GM18909 (cell line): ENCODE measurements around the gene CEP126.
"Not testable (repeated sequence)": the region's sequence is repeated elsewhere in the genome, so short reads cannot be mapped to it uniquely, and the experiment has no call there.

Experiments
- ATAC-seq: cut with Tn5 transposase; IDR thresholded peaks from one replicate; pipeline ENCODE4 v1.9.1; 2021; ENCODE audit warnings: mild to moderate bottlenecking; ENCODE audit not compliant: unreplicated experiment, poor library complexity

The CEP126 gene

DNA sequence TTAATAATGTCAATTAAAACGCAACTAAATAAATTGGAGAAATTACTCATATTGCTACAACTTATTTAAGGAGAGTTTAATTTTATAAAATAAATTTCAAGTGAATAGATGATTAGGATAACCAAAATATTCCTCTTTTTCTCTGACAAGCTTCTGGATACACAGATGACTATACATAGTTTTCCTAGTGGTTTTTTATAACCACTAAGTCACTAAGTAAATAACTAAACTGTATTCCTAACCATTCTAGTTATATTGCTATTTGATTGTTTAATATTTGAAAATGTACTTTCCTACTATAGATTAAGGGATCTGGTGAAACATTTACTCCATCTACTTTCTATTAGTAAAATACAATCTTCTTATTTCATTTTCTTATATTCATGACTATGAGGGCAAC is 6.2 kb downstream of the CEP126 start:
- ATAC-seq: no peak

DNA sequence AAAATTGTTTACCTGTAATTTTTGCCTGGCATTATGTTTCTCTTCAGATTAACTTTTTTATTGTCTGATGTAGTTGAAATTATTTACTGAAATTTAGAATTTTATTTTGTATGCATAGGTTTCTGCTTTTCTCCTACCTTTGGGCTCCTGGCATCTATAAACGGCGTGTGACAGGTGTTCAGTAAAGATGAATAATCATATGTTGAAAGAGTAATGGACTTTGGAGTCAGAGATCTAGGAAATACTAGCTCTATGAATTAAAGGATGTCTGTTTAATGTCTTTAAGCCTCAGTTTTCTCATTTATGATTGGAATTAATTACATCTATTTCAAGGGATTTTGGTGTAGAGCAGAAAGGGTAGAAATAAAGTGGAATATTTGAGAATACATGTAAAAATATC is 8.7 kb downstream of the CEP126 start:
- no peak for ATAC-seq

DNA sequence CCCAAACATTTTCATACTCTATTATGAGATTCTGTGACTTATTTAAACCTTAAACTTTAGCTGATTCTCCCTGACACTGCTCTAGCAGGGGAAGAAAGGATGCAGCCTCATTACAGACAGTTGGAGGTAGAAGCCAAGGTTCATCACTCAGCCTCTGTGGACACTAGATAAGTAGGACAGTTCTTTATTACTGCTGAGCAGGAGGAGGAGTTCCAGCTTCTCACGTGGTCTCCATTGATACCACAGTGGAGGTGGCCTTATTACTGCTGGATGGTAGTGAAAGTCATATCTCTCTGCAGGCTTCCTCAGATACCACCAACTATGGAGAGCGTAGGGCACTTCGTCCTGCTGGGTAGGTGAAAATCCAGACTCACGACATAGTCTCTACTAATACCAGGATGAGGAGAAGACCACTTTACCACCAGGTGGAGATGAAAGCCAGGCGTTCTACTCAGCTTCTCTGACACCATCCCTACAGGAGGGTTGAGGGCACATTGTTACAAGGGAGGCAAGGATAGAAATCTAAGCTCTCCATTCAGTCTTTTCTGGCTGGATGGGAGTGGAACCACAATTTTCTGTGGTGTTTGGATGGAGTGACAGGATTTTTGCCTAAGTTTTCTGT is 14.6 kb downstream of the CEP126 start:
- no peak for ATAC-seq

DNA sequence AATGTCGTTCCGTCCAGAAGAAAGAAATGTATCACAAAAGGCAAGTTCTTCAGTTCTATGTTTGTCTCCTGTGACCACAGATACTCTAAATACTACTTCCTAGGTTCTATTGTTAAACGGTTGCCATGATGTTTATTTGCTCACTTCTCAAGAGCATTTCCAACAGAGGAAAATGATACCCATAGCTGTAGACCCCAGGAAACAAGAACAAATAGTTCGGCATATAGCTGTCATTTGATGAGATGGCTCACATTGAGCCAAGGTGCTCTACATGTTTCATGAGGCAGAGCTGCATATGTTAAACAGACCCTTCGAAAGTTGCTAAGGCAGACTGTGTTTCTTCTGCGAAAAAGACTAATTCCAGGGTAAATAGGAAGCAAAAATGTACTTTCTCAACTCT is 16.9 kb downstream of the CEP126 start:
- ATAC-seq: no peak

DNA sequence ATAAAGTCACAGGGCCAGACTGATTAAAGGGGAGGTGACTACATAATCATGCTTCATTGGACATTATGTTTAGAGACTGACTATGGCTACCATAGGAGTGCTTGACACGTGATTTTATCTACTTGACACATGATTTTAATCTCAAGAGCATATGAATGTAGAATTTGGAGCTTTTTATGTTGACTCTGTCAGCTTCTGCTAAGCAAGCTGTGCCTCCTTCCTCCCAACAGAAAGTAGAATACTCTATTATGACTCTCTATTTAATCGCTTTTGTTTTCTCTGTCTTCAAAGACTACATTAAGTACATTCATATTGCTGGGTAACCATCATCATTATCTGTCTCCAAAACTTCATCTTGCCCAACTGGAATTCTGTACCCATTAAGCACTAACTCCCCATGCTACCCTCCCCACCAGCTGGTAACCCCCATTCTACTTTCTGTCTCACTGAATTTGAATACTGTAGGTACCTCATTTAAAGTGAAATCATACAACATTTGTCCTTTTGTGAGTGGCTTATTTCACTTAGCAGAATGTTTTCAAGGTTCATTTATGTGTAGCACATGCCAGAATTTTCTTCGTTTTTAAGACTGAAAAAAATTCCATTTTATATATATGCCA is 26.2 kb downstream of the CEP126 start:
- no peak for ATAC-seq

- ATAC-seq: no peak
Observed at GRCh38 chr11:101944923-101945322, 30.1 kb downstream of the CEP126 start.

- ATAC-seq: no peak
Observed at GRCh38 chr11:101945448-101945847, 30.6 kb downstream of the CEP126 start.

- ATAC-seq: no peak
Observed at GRCh38 chr11:101949680-101950220, 34.9 kb downstream of the CEP126 start.

DNA sequence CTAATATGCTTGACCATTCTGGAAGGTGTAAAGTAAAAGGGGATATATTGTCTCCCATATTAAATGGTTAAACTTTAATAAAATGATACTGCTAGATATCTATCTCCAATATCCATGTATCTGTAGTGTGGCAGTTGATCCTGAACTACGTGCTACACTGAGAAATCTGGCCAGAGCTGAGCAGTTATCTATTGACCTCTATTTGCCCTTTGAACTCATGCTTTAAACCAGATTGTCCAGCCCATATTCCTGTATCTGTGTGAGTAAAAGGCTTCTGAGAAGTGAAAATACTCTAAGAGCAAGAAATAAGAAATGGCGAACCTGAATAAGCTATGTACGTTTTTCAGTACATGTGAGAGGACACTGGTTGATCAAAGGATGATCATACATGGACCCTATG is 40.5 kb downstream of the CEP126 start:
- ATAC-seq: no peak

DNA sequence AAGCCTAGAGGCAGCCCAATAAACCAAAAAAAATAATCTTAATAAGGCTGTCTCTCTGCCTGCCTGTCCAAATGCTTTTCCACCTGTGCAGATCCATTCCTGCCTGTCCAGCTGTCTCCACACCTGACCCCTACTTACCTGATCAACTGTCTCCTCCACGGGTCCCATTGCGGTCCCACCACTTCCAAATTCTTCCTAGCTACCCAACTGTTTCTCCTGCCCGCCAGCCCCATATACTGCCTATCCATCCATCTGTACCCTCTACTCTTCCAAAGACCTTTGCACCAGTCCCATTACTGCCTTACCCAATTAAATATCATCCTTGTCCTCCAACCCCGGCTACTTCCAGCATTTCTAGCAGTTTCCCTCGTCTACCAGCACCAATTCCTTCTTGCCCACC is 40.9 kb downstream of the CEP126 start:
- ATAC-seq: no peak

GRCh38 chr11:101960231-101960630 is 45.4 kb downstream of the CEP126 start:
- ATAC-seq: no peak

DNA sequence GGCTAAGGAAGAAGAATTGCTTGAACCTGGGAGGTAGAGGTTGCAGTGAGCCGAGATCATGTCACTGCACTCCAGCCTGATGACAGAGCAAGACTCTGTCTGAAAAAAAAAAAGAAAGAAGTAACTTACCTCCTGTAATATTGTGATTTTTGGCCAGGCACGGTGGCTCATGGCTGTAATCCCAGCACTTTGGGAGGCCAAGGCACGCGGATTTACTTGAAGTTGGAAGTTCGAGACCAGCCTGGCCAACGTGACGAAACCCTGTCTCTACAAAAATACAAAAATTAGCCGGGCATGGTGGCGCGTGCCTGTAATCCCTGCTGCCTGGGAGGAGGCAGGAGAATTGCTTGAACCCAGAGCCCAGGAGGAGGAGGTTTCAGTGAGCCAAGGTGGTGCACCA is 49.4 kb downstream of the CEP126 start:
- ATAC-seq: not testable (repeated sequence)

DNA sequence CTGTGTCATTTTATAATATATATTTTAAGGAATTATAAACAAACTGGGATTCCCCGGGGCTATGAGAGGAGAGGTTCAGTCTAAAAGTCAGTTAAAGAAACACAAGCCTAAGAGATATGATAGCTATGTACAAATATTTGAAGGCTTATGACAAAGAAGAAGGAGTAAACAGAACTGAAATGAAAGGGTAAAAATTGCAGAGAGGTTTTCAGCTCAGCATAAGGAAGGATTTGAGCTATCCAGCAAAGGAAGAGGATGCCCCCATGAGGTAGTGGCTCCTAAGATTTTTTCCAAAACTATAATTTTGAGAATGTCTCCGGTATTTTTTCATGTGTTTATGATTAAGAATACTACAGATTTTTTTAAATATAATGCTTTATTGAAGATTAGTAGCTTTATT is 59.4 kb downstream of the CEP126 start:
- no peak for ATAC-seq

GRCh38 chr11:101974771-101975170 is 60.0 kb downstream of the CEP126 start:
- no peak for ATAC-seq

DNA sequence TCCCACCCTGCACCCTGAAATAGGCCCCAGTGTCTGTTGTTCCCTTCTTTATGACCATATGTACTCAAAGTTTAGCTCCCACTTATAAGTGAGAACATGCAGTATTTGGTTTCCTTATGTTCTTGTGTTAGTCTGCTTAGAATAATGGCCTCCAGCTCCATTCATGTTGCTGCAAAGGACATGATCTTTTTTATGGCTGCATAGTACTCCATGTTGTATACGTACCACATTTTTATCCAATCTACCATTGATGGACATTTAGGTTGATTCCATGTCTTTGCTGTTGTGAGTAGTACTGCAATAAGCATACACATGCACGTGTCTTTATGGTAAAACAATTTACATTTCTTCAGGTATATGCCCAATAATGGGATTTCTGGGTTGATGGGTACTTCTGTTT is 60.9 kb downstream of the CEP126 start:
- no peak for ATAC-seq

GRCh38 chr11:101987370-101987769 is 72.6 kb downstream of the CEP126 start:
- no peak for ATAC-seq

DNA sequence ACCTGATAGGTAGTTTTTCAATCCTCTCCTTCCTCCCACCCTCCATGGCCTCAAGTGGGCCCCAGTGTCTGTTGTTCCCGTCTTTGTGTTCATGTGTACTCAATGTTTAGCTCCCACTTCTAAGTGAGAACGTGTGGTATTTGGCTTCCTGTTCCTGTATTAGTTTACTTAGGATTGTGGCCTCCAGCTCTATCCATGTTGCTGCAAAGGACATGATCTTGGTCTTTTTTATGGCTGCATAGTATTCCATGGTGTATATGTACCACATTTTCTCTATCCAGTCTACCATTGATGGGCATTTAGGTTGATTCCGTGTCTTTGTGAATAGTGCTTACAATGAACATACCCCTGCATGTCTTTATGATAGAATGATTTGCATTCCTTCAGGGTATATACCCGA is 78.4 kb downstream of the CEP126 start:
- no peak for ATAC-seq

DNA sequence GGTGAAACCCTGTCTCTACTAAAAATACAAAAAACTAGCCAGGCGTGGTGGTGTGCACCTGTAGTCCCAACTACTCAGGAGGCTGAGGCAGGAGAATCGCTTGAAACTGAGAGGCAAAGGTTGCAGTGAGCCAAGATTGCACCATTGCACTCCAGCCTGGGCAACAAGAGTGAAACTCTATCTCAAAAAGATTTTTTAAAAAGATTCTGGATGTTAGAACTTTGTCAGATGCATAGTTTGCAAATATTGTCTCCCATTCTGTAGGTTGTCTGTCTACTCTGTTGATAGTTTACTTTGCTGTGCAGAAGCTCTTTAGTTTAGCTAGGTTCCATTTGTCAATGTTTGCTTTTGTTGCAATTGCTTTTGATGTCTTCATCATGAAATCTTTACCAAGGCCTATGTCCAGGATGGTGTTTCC is 79.3 kb downstream of the CEP126 start:
- ATAC-seq: not testable (repeated sequence)

- no peak for ATAC-seq
Observed at GRCh38 chr11:101996111-101996510, 81.3 kb downstream of the CEP126 start.

- ATAC-seq: no peak
Observed at GRCh38 chr11:102001657-102002338, 87.0 kb downstream of the CEP126 start.

DNA sequence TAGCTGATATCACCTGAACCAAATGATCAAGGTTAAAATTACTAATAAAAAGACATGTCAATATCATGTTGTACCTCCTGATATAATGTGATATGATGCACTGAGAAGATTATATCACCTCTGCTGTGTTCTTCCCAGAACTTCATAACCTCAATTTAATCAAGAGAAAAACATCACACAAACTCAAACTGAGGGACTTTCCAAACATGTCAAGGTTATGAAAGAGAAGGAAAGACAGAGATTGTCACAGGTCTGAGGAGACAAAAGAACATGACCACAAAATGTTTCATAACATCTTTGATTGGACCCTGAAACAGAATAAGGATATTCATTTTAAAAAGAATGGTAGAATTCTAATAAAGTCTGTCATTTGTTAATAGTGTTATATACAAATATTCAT is 89.4 kb downstream of the CEP126 start:
- ATAC-seq: no peak

- no peak for ATAC-seq
Observed at GRCh38 chr11:102005306-102005705, 90.5 kb downstream of the CEP126 start.
